ENCODE results near the gene SPRR3.
"Not testable (repeated sequence)": the region's sequence is repeated elsewhere in the genome, so short reads cannot be mapped to it uniquely, and the experiment has no call there.

Gene SPRR3

GRCh38 chr1:152986578-152986977 lies 15.0 kb upstream of the SPRR3 start:
- no peak for DNase-seq

DNA sequence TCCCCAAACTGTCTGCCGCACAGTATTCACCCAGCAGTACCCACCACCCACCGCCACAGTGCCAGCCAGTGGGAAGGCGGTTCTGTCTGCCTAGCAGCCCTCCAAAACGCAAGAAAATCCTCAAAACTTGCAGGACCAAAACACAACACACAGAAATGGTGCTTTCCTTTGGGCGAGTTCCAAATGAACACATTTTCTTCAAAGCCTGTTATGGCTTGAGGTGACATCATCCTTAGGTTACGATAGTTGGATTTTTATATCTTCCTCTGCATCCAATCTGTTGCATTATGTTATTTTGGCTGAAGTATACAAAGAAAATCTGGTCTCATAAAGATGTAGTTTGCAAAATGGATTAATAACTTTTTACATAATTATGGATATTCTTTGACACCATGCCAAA lies 8.4 kb upstream of the SPRR3 start:
- DNase-seq = no peak

DNA sequence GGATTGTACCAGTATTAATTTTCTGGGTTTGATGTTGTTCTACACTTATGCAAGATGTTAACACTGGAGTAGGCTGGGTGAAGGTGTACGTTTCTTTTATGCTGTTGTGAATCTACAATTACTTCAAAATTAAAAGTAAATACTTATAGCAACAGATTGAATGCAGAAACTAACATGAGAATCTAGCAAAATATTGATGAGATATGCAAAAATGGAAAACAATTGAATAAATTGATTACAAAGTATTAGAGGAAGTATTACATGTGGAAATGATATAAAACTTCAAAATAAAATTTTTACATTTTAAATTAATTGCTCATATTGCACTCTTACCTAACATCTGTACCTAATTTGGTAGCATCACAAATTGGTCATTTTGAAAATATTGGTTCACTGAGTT lies 5.7 kb upstream of the SPRR3 start:
- DNase-seq = no peak

DNA sequence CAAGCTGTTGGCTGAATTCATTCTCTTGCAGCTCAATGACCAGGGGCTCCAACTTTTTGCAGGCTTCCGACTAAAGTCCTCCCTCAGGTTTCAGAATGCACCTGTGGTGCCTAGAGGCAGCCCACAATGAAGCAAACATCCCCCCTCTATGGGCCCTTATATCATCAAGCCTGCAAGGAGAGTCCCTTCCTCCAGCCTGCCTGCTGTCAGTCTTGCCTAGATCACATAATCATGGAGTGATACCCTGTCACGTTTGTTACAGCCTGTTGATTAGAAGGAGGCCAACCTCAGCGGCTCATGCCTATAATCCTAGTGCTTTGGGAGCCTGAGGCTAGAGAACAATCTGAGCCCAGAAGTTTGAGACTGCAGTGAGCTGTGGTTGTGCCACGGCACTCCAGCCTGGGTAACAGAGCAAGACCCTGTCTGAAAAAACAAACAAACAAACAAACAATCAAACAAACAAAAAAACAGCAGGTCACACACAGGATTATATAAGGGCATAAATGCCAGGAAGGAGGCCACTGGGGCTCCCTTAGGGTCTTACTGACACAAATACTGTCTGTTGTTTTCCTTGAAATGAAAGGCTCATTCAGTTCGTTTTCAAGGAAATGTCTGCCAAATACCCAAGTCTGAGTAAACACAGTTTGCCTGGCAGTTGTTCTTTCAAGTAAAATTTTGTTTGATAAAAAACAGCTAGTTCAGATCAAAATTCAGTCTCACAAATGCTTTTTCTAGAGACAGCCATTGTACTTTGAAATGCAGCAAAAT lies 4.7 kb upstream of the SPRR3 start:
- no peak for DNase-seq

DNA sequence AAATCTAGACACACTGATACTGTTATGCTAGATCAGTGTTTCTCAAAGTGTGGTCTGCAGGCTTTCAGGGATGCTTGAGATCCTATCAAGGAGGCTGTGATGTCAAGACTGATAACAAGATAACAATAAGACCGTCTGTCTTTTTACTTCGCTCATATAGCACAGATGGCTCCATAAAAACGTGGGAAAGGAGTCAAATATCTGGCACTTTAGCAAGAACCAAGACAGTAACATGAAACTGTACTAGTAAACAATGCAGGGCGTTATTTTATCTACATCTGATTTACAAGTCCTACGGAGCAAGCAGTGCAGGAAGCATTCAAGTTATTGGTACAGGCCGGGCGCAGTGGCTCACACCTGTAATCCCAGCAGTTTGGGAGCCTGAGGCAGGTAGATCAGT lies 3.6 kb upstream of the SPRR3 start:
- DNase-seq = no peak

- no peak for DNase-seq
Measured at GRCh38 chr1:152998476-152998875, 3.1 kb upstream of the SPRR3 start.

DNA sequence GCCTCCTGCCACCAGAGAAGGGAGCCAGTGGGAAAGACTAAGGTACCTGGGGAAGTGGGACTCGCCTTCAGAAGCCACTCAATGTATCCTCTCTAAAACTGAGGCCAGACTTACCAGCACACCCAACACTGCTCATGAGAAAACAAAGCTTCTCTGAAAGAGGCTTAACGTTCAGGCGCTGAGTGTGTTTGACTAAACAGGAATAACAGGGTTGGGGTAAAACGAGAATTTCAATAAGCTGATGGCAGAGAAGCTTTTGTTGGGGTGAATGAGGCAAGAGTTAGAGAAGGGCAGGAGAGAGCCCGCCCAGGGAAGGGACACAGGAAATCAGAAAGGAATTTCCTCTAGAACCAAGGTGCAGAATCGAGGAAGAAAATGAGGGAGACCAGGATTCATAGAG lies 1.7 kb upstream of the SPRR3 start:
- no peak for DNase-seq

- no peak for DNase-seq
Measured at GRCh38 chr1:153000294-153000693, 1.3 kb upstream of the SPRR3 start.

GRCh38 chr1:153011235-153011758 lies 9.7 kb downstream of the SPRR3 start:
- DNase-seq = not testable (repeated sequence)

DNA sequence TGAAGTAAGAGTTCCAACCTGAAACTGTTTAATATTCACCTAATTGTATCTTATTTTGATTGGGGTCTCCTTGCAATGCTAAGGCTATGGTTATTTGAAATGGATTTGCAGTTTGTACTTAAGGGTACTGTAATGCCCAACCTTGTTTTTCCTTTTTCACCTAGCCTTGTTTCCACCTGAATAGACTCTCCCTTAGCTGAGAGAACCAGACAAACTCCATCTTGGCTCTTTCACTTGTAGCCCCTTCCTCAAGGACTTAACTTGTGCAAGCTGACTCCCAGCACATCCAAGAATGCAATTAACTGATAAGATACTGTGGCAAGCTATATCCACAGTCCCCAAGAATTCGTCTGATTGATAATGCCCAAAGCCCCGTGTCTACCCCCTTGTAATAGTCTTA lies 20.3 kb downstream of the SPRR3 start:
- not testable (repeated sequence) for DNase-seq

DNA sequence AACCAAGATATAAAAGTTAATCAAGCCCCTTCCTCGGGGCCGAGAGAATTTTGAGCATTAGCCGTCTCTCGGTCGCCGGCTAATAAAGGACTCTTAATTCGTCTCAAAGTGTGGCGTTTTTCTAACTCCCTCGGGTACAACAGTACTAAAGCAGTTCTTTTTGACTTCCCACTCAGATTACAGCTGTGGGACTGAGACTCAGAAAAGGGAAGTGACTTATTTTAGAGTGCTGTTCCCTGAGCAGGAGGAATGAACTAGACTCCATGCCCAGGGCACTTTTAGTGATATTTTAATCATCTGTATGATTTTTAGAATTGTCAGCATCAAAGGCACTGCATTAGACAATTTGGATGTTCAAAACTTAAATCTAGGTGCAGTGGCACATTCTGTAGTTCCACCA lies 20.8 kb downstream of the SPRR3 start:
- not testable (repeated sequence) for DNase-seq

- no peak for DNase-seq
Measured at GRCh38 chr1:153023109-153023508, 21.6 kb downstream of the SPRR3 start.

- DNase-seq = no peak
Measured at GRCh38 chr1:153024413-153024812, 22.9 kb downstream of the SPRR3 start.

GRCh38 chr1:153025797-153026196 lies 24.2 kb downstream of the SPRR3 start:
- no peak for DNase-seq

GRCh38 chr1:153028766-153029165 lies 27.2 kb downstream of the SPRR3 start:
- no peak for DNase-seq

DNA sequence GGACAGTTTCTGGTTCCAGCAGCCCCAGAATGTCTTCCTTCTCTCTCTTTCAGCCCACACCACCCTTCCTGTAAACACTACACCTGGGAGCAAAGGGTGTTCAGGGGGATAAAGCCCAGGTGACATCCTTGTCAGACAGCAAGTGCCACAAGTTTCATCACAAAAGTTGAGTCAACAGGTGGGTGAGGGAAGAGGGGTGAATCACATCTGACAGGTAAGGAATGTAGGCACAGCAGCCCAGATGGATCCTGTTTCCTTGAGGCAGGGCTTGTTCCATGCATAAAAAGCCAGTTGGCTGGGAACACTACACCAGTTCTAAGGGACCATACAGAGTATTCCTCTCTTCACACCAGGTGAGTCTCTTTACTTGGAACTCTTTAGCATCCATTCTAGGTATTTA lies 29.3 kb downstream of the SPRR3 start, which contains the start of gene SPRR1B:
Gene SPRR1B (plus strand): TSS at position 309 of the 400 bp plus-strand sequence. CDS start 1,143 bp downstream, outside the sequence.
- DNase-seq = no peak

DNA sequence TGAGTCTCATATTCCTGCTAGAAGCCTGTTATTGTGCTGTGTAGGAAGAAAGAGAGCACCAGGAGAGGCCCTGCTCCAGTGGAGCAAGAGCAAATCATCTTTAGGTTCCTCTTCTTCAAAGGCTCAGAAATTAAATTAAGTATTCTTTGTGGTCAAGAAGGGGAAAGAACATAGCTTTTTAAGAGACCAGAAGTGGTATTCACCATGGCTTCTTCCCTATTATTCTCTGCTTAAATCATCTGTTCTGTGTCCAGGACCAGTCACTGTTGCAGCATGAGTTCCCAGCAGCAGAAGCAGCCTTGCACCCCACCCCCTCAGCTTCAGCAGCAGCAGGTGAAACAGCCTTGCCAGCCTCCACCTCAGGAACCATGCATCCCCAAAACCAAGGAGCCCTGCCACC lies 30.5 kb downstream of the SPRR3 start:
- DNase-seq = no peak

GRCh38 chr1:153032677-153033308 lies 31.2 kb downstream of the SPRR3 start:
- no peak for DNase-seq

GRCh38 chr1:153035211-153035610 lies 33.7 kb downstream of the SPRR3 start:
- no peak for DNase-seq

DNA sequence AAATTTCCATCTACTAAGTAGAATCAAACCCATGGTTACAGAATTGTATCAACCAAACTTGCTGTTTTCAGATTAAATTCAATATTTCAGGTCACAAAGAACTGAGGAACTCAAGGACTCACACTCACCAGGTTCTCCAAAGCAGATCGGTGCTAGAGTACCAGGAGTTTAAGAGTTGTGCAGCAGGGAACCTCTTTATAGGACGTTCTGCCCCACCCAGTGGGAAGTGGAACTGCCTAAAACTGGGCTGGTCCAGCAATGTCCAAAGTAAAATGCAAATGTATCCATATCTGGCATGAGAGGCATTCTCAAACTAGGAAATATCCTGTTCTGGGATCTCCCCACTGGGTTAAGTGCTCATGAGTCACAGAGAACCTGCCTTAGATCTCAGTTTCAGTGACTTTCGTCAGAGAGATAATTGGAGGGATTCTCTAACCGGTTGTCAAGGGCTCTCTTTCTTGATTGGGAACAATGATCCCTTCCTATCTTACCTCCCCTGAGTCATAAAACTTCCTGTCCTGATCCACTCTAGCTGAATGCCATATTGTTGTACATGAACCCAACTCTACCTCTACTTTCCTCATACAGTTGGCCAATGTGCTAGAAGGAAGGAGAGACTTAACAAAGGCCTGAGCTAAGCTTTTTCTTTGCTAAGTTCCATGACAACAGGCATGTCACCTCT lies 39.5 kb downstream of the SPRR3 start, which contains the start of gene SPRR2D:
Gene SPRR2D (minus strand): TSS at position 171 of the 682 bp plus-strand sequence. CDS start 774 bp downstream, outside the sequence.
- DNase-seq = no peak

- no peak for DNase-seq
Measured at GRCh38 chr1:153049211-153049610, 47.7 kb downstream of the SPRR3 start.

Data from right hindlimb (tissue), 1 donor.